ENCODE measurements around the gene ANKRD12. TPM values are rescaled to one million over a fixed set of nuclear protein-coding genes. Genes with fewer than 3 reads are reported as not detected.
A peak's percentile ranks its signal among the peaks of the same experiment; 100 is the strongest.

ANKRD12 gene
- total RNA-seq, 2 experiments from 2014 or later: 65.9 to 66.5 TPM

DNA sequence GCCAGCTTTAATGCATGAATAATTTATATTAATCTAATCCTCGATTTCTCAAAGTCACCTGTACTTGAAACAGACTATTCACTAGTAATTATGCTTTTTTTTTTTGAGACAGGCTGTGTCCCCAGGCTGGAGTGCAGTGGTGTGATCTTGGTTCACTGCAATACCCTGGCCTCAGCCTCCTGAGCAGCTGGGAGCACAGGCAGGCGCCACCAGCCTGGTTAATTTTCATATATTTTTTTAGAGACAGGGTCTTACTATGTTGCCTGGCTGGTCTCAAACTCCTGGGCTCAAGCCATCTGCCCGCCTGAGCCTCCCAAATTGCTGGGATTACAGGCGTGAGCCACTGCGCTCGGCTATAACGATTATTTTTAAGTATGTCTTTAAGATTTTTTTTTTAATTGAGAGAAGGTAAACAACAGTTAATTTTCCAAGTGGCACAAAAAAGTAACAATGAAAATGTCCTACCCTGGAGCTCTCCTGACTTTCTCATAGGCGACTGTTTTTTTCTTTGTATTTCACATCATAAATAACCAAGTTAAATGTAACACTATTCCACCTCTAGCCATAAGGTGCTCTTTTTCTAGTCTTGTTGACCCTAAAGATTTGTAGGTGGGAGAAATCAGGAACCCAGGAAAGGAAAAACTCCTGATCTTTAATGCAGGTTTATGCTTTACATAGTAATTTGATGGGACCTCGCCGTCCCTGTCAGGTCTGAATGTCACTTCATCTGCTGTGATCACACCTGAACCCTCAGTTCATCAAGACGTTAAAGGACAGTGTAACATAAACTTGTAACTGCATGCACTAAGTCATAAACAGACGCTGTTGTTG, 1.3 kb upstream of the ANKRD12 start:
- Histone ChIP-seq H3K4me1 (ENCODE audit: insufficient read depth, low read length, poor library complexity, severe bottlenecking) (peaks cover 32% of the 10 kb centered on the region), H3K9me3 (ENCODE audit: low read length) (no peaks in the 10 kb centered on the region), H3K79me2 (ENCODE audit: insufficient read depth, low read depth, low read length) (peaks cover 69% of the 10 kb centered on the region), H3K9me2 (ENCODE audit: insufficient read depth, low read length) (no peaks in the 10 kb centered on the region), H3K27ac (ENCODE audit: low read depth, low read length, poor library complexity, severe bottlenecking) (peak overlapping the region; percentile 94), H3K36me3 (ENCODE audit: insufficient read depth, low read length) (peaks cover 56% of the 10 kb centered on the region), H3K4me2 (ENCODE audit: low read length) (peak overlapping the region; percentile 96), H2AFZ (ENCODE audit: low read length) (peak overlapping the region; percentile 75), H4K20me1 (ENCODE audit: insufficient read depth, low read length) (peaks cover 17% of the 10 kb centered on the region), H3K4me3 (ENCODE audit: low read depth, low read length, poor library complexity, severe bottlenecking) (peak overlapping the region; percentile 84)
- intact Hi-C loops (cut with micrococcal nuclease; ENCODE audit: unreplicated experiment): loop anchor here (5.0 to 10.0 kb wide), 2 partner anchors 340 to 428 kb away; partner anchors contain the start of genes MTCL1 and RALBP1
- no TSS peak for BruUV-seq (replicated peaks)
- POLR2A ChIA-PET: interaction anchor here (0.6 to 3.3 kb wide), 9 partner anchors 8 to 489 kb away, joined by 3 to 20 read pairs (median 4); partner anchors contain the start of gene NDUFV2
- CTCF ChIA-PET (ENCODE audit: unreplicated experiment): no interaction called here
- TF ChIP-seq, protein P1, sequence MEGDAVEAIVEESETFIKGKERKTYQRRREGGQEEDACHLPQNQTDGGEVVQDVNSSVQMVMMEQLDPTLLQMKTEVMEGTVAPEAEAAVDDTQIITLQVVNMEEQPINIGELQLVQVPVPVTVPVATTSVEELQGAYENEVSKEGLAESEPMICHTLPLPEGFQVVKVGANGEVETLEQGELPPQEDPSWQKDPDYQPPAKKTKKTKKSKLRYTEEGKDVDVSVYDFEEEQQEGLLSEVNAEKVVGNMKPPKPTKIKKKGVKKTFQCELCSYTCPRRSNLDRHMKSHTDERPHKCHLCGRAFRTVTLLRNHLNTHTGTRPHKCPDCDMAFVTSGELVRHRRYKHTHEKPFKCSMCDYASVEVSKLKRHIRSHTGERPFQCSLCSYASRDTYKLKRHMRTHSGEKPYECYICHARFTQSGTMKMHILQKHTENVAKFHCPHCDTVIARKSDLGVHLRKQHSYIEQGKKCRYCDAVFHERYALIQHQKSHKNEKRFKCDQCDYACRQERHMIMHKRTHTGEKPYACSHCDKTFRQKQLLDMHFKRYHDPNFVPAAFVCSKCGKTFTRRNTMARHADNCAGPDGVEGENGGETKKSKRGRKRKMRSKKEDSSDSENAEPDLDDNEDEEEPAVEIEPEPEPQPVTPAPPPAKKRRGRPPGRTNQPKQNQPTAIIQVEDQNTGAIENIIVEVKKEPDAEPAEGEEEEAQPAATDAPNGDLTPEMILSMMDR (conservative IDR thresholded peaks at IDR 0.05; ENCODE audit: low read length): no peak
- no peak for TF ChIP-seq EZH2phosphoT487 (IDR thresholded peaks at IDR 0.05; ENCODE audit: borderline replicate concordance, low read depth, low read length)
- DNase-seq (ENCODE audit: low spot score): no peak

DNA sequence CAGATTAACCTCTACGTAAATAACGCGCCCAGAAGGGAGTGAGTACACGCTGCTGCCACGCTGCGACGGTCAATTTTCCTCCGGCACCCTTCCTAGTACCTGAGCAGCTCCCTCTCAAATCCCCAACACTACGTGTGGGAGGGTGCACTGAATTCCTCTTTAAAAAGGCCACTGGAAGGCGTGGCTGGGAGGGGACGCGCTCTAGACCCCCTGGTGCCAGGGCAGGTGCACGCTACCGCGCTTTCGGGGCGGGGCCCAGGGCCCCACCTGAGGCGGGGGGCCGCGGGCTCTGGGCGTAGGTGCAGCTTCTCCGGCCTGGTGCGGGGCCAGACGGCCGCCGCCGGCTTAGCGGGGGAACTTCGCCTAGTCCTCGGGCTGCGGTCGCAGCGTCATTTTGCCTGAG, 668 bp upstream of the ANKRD12 start:
- H3K4me3 ChIP-seq (ENCODE audit: low read depth, low read length, poor library complexity, severe bottlenecking): peak overlapping the region; percentile 84
- TSS peak; percentile 55 for BruUV-seq (replicated peaks)
- POLR2A ChIA-PET: interaction anchor here (1.1 to 3.3 kb wide), 7 partner anchors 9 to 53 kb away, joined by 3 to 20 read pairs (median 4); partner anchors contain the start of gene NDUFV2

More for the DNA sequence above, 668 bp upstream of the ANKRD12 start:
- Histone ChIP-seq H3K4me1 (ENCODE audit: insufficient read depth, low read length, poor library complexity, severe bottlenecking) (peaks cover 38% of the 10 kb centered on the region), H4K20me1 (ENCODE audit: insufficient read depth, low read length) (peaks cover 18% of the 10 kb centered on the region), H3K27ac (ENCODE audit: low read depth, low read length, poor library complexity, severe bottlenecking) (peak overlapping the region; percentile 94), H3K79me2 (ENCODE audit: insufficient read depth, low read depth, low read length) (peaks cover 69% of the 10 kb centered on the region), H3K9me2 (ENCODE audit: insufficient read depth, low read length) (no peaks in the 10 kb centered on the region), H3K36me3 (ENCODE audit: insufficient read depth, low read length) (peaks cover 49% of the 10 kb centered on the region), H2AFZ (ENCODE audit: low read length) (peak overlapping the region; percentile 75), H3K9me3 (ENCODE audit: low read length) (no peaks in the 10 kb centered on the region), H3K4me2 (ENCODE audit: low read length) (peak overlapping the region; percentile 96)
- TF ChIP-seq, protein P1 (conservative IDR thresholded peaks at IDR 0.05; ENCODE audit: low read length): no peak; the same call in 1 of the 2 replicates
- no peak for TF ChIP-seq EZH2phosphoT487 (IDR thresholded peaks at IDR 0.05; ENCODE audit: borderline replicate concordance, low read depth, low read length)
- DNase-seq (ENCODE audit: low spot score): peak; percentile 77
- CTCF ChIA-PET (ENCODE audit: unreplicated experiment): no interaction called here
- intact Hi-C loops (cut with micrococcal nuclease; ENCODE audit: unreplicated experiment): loop anchor here (1.0 to 10.0 kb wide), 4 partner anchors 34 to 429 kb away; partner anchors contain the start of genes MTCL1, NDUFV2, RALBP1 and TWSG1
